Iris pigment epithelial cell (primary cell): ENCODE results near the gene CLRN1.

Experiments
- DNase-seq: peaks from one replicate; pipeline ENCODE4 v3.0.0-alpha.2; 2011; ENCODE audit warnings: low read depth

The CLRN1 gene

DNA sequence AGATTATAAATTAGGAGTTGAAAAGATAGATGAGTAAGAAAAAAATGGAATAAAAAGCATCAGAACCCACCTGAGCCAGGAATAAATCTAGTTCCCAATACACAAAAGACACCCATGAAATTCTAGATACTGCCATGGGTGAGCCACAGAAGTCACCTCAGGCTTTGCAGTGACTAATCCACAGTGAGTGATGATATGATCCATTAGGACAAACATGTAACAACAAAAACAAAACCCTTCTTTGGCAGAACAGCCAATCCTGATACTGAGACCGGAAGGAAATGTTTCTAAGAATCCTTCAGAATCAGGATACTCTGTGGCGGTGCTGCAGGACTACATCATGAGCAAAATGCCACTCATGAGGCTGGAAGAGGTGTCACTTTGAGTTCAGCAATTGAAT, 52.3 kb downstream of the CLRN1 start:
- no peak for DNase-seq

- DNase-seq, result no peak
Observed at GRCh38 chr3:150917951-150918350, 54.6 kb downstream of the CLRN1 start.

DNA sequence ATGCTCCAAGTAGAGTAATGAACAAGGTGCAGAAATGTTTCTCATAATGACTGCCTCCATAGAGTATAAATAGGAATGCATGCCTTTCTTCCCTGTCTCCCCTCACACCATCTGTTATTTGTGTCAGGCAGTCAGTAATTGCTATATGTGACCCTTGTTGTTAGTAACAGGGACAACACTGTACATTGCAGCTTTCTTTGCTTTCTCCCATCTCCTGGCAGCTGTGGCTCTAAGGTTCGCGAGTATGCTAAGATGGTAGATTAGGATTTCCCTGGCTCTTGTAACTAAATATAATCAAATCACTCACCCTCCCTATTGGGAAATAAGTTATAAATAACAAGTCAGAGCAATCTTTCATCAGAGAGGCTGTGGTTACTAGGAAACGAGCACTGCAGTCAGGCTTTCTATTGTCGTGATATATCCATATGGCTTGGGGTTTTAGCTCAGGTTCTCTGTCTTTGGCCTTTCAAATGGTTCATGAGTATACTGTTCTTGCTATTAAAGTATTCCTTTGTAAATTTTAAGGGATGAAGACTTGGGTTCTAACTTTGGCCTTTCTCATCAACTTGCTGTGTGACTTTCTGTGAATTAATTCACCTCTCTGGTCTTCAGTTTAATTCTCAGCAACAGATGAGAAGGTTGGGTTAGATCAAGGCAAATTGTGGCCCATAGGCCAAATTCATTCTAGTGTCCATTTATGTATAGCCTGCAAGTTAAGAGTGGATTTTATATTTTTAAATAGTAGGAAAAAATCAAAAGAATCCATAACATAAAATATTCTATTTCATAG, 59.2 kb downstream of the CLRN1 start:
- DNase-seq, result peak; percentile 16

- no peak for DNase-seq
Observed at GRCh38 chr3:150912501-150912900, 60.0 kb downstream of the CLRN1 start.

DNA sequence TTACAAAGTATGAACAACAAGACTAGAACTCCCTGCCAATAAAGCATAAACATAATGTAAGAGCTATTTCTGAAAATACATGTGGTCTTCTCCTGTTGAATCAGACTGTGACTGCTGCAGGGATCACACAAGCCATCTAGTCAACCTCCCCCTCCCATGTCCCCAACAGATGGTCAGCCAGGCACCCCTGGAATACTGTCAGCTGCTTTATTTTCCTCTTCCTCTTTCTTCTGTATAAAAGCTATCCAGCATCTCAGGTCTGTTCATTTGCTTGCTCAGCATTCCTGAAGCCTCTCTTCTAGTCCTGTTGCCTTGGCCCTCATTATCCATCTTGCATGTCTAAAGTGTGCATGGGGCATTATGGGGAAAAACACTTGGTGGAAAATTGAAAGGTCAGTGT, 60.8 kb downstream of the CLRN1 start:
- DNase-seq, result no peak

- DNase-seq, result no peak
Observed at GRCh38 chr3:150906461-150906860, 66.1 kb downstream of the CLRN1 start.

DNA sequence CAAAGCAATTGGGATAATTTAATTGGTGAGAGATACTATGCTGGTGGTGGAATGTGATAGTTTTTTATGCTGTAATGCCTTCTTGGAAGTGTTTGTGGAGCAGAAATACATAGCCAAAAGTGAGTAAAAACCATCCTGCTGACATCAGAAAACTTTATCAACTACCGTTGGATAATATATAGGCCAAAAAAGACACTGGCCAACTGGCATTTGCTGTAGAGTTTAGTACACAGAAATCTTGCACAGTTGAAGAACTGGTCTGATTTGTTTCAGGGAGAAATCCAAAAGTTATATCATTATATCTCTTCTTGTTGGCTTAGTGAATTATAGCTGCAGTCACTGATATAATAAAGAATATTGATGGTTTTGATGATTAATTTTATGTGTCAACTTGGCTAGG, 66.8 kb downstream of the CLRN1 start:
- no peak for DNase-seq

DNA sequence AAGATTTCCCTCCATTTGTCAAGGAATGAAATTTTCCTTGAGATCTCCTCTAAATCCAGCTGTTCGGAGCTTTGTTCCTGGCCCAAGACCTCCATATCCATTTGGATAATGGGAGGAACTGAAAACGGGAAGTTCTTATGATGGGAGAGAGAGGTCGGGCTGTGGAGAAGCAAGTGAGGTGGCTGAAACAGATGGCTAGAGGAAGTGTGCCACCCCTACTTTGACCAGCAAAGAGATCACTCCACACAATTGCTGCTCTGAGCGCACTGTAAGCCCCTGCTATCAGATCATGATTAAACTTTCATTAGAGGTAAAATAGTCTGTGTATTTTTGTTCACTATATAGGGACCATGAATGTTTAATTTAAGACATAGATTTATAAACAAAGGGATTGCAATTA, 67.2 kb downstream of the CLRN1 start, which contains the start of gene MINDY4B:
TSS of gene MINDY4B (minus strand) at position 101 of the 400 bp plus-strand sequence. CDS start at position 101, 0 bp downstream.
- no peak for DNase-seq

DNA sequence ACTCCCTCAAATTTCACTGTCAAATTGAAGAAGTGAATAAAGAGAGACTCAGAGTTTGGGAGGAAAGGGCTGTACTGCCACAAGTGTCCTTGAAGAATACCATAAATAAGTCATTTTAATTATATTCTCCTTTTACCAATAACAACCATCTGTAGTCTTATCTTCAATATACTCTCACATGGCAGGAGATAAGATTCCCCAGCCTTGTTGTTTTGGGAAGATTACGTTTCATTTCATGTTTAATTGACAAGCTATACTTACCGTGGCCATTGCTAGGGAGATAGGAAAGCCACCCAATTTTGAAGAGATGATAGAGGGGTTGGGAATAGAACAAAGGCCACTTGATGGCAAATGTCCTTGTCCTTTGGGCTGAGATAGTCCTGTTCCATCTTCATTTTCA, 69.5 kb downstream of the CLRN1 start:
- no peak for DNase-seq

DNA sequence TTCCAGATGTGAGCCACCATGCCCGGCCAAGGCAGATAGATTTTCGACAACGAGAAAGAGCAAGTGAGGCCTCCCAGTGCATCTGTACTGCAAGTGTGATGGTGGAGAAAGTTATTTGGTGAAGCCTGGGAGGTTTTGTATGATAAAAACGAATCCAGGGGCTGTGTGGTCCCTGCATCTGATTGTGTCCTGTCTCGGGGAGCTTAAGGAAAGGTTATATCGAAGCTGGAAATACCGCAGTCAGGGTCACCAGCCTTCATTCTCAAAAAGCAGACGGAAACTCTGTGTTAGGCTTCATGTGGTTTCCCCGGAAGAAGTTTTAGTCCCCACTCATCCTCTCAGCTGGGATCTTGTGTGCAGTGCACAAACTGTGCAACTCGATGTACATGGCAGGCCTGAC, 70.7 kb downstream of the CLRN1 start:
- DNase-seq, result no peak

- no peak for DNase-seq
Observed at GRCh38 chr3:150899141-150899540, 73.4 kb downstream of the CLRN1 start.

GRCh38 chr3:150898046-150898754, 74.3 kb downstream of the CLRN1 start:
- DNase-seq, result no peak

GRCh38 chr3:150897592-150897991, 74.9 kb downstream of the CLRN1 start:
- DNase-seq, result no peak

GRCh38 chr3:150890831-150891230, 81.7 kb downstream of the CLRN1 start:
- DNase-seq, result no peak

DNA sequence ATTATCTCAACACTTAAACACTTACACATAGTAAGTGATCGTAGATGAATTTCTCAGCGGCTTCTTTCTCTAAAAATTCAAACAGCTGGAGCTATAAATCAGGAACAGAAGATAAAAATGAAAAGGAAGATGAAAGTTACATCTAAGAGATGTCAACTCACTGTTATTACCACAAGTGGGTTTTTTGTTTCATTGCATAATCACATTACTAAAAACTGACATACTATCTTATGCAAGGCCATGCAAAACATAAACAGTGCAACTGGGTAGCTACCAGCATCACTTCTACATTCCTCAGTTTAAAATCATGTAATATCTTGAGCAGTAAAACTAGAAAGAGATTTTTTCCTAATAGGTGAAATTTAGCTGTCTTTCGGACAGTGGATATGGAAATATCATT, 82.2 kb downstream of the CLRN1 start:
- DNase-seq, result peak; percentile 80

DNA sequence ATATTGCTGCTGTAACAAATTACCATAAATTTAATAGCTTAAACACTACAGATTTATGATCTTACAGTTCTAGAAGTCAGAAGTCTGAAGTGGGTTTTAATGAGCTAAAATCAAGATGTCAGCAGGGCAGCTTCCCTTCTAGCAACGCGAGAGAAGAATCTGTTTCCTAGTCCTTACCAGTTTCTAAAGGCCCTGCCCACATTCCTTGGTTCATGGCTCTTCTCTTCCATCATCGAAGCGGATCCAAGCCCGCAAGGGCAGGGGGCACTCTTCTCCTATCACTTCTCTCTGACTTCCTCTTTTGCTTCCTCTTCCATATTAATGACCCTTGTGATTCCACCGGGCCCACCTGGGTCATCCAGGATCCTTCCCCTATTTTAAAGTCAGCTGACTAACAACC, 83.4 kb downstream of the CLRN1 start:
- no peak for DNase-seq

- peak; percentile 67 for DNase-seq
Observed at GRCh38 chr3:150887031-150887430, 85.5 kb downstream of the CLRN1 start.

GRCh38 chr3:150885535-150885934, 87.0 kb downstream of the CLRN1 start:
- no peak for DNase-seq

DNA sequence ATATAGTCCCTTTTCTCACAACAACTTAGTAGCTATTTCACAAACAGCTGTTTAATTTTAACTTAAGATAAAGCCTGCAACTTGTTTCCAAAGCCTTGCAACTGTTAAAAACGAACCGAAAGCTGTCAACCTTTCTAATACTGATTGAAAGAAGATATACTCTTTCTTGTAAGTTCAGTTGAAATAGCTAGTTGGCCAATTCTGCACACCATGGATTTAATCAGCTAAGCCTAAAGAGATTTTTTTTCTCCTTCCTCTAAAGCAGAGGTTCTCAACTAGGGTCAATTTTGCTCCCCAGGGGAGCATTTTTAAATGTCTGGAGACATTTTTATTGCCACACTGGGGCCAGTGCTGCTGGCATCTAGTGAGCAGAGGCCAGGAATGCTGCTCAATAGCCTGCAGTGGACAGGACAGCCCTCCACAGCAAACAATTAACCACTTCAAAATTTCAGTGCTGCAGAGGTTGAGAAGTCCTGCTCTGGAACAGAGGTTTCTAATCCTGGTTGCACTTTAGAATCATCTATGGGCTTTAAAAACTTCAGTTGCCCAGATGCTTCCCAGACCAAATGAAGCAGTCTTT, 93.4 kb downstream of the CLRN1 start:
- no peak for DNase-seq

- DNase-seq, result no peak
Observed at GRCh38 chr3:150878290-150878689, 94.2 kb downstream of the CLRN1 start.

DNA sequence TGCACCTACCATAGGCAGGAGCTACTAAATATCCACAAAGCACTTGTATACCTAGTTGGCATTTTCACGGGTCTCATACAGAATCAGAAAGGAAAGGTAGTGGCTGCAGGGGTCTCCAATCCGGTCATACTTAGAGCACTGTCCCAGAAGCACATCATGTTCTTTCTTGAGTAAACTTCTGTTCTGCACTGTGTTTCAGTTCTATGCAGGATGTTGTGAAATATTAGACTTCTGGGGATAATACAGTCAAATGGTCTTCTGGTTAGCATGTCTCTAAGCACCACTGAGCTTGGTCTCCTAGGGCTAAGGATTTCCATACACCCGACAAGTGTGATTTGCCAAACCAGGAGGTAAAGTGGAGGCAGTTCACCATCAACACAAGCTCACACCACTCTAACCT, 95.2 kb downstream of the CLRN1 start:
- DNase-seq, result peak; percentile 40

DNA sequence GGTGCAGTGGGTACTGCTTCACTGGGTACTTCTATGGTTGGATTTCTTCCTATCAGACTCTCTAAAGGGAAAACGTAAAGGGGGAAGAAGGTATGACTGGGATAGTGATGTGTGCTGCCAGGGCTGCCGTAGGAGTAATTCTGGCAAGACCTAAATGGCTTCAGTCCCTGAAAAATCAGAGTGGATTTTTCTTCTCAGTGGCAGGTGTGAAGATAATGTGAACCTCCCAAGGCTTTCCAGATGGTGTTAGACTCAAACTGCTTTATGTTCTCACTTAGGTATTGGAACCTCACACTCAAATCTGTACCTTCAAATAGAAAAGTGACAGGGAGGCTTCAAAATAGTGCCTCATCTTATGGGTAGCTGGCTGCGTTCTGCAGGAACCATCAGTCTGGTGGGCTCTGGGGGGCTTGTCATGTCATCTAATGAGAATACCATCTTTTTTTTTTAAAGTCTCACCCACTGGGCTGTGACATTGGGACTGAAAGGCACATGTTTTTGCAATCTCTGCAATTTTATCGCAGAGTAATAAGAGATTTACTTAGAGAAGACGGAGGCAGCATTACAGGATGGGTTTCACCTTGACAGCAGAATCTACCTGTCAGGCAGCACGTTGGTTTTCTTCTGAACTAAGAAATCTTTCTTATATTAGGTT, 95.8 kb downstream of the CLRN1 start:
- DNase-seq, result no peak
